OCI-LY1 (cell line): ENCODE data around the gene NOL8.

ENCODE experiments used
- CTCF ChIP-seq: fragments of 200-600 bp; sonication (generic), shearing (Covaris generic); IDR thresholded peaks from 2 replicates; pipeline ENCODE4 v1.5.1; 2017; ENCODE audit warnings: mild to moderate bottlenecking, antibody characterized with exemption, low read length, moderate library complexity, mixed read lengths
- EZH2 ChIP-seq: fragments of 200-600 bp; sonication (generic), shearing (Covaris generic); IDR thresholded peaks from 2 replicates; pipeline ENCODE4 v1.8.0; 2017; ENCODE audit warnings: borderline replicate concordance, mixed run types, mild to moderate bottlenecking, antibody characterized with exemption, low read length, moderate library complexity, mixed read lengths

- TF ChIP-seq CTCF (no peak), EZH2 (no peak)
Observed at GRCh38 chr9:92295827-92296258, 29.3 kb downstream of the NOL8 start.
